Measurements from ENCODE around the gene PYROXD2.

PYROXD2 gene

GRCh38 chr10:98354491-98354890 lies 60.5 kb downstream of the PYROXD2 start:
- TF ChIP-seq EP300 (IDR thresholded peaks at IDR 0.05; ENCODE audit: borderline replicate concordance), result no peak
- TF ChIP-seq TEAD4 (IDR thresholded peaks at IDR 0.05), result no peak
- TF ChIP-seq TAF1 (IDR thresholded peaks at IDR 0.05; ENCODE audit: low read depth), result no peak
- TF ChIP-seq RAD21 (IDR thresholded peaks at IDR 0.05; ENCODE audit: low read depth), result no peak

GRCh38 chr10:98353170-98353569 lies 61.8 kb downstream of the PYROXD2 start:
- no peak for TF ChIP-seq USF1 (IDR thresholded peaks at IDR 0.05)
- no peak for TF ChIP-seq NFIC (IDR thresholded peaks at IDR 0.05)
- TF ChIP-seq REST (IDR thresholded peaks at IDR 0.05; ENCODE audit: low read depth), result no peak
- TF ChIP-seq EGR1 (IDR thresholded peaks at IDR 0.05), result no peak
- TF ChIP-seq TAF1 (IDR thresholded peaks at IDR 0.05; ENCODE audit: low read depth), result no peak
- no peak for TF ChIP-seq TCF12 (IDR thresholded peaks at IDR 0.05; ENCODE audit: low read depth)
- TF ChIP-seq ZBTB7A (IDR thresholded peaks at IDR 0.05; ENCODE audit: low read depth), result no peak
- no peak for TF ChIP-seq MAX (IDR thresholded peaks at IDR 0.05)
- no peak for TF ChIP-seq FOXM1 (IDR thresholded peaks at IDR 0.05; ENCODE audit: borderline replicate concordance, low read depth)
- TF ChIP-seq RAD21 (IDR thresholded peaks at IDR 0.05; ENCODE audit: low read depth), result no peak
- no peak for TF ChIP-seq YY1 (IDR thresholded peaks at IDR 0.05; ENCODE audit: low read depth)
- TF ChIP-seq TEAD4 (IDR thresholded peaks at IDR 0.05), result no peak

GRCh38 chr10:98351831-98352402 lies 63.1 kb downstream of the PYROXD2 start:
- TF ChIP-seq CREB1 (IDR thresholded peaks at IDR 0.05; ENCODE audit: low read depth) (no peak), TAF1 (IDR thresholded peaks at IDR 0.05; ENCODE audit: low read depth) (no peak), EGR1 (IDR thresholded peaks at IDR 0.05) (no peak), CEBPB (IDR thresholded peaks at IDR 0.05) (no peak), NFIC (IDR thresholded peaks at IDR 0.05) (no peak), REST (IDR thresholded peaks at IDR 0.05; ENCODE audit: low read depth) (no peak), MAX (IDR thresholded peaks at IDR 0.05) (no peak), YY1 (IDR thresholded peaks at IDR 0.05; ENCODE audit: low read depth) (no peak), USF1 (IDR thresholded peaks at IDR 0.05) (no peak), TEAD4 (IDR thresholded peaks at IDR 0.05) (no peak), TCF12 (IDR thresholded peaks at IDR 0.05; ENCODE audit: low read depth) (no peak), EP300 (IDR thresholded peaks at IDR 0.05; ENCODE audit: borderline replicate concordance) (no peak), RAD21 (IDR thresholded peaks at IDR 0.05; ENCODE audit: low read depth) (no peak), FOXM1 (IDR thresholded peaks at IDR 0.05; ENCODE audit: borderline replicate concordance, low read depth) (no peak), ZBTB7A (IDR thresholded peaks at IDR 0.05; ENCODE audit: low read depth) (no peak)

- TF ChIP-seq EGR1 (IDR thresholded peaks at IDR 0.05) (no peak), ZBTB7A (IDR thresholded peaks at IDR 0.05; ENCODE audit: low read depth) (no peak), TAF1 (IDR thresholded peaks at IDR 0.05; ENCODE audit: low read depth) (no peak)
Observed at GRCh38 chr10:98349508-98349922, 65.5 kb downstream of the PYROXD2 start.

GRCh38 chr10:98346847-98347246 lies 68.1 kb downstream of the PYROXD2 start:
- TF ChIP-seq CEBPB (IDR thresholded peaks at IDR 0.05) (no peak), TCF12 (IDR thresholded peaks at IDR 0.05; ENCODE audit: low read depth) (0 out of 2 replicates have a peak, but pooled peaks have one; percentile 19), EP300 (IDR thresholded peaks at IDR 0.05; ENCODE audit: borderline replicate concordance) (no peak), USF1 (IDR thresholded peaks at IDR 0.05) (no peak), REST (IDR thresholded peaks at IDR 0.05; ENCODE audit: low read depth) (no peak)
